ENCODE results near the gene DCAKD. TPM values are rescaled to one million over a fixed set of nuclear protein-coding genes. Genes with fewer than 3 reads are reported as not detected.

The DCAKD gene
- total RNA-seq, 2 experiments from 2014 or later: 11.6 to 12.2 TPM

DNA sequence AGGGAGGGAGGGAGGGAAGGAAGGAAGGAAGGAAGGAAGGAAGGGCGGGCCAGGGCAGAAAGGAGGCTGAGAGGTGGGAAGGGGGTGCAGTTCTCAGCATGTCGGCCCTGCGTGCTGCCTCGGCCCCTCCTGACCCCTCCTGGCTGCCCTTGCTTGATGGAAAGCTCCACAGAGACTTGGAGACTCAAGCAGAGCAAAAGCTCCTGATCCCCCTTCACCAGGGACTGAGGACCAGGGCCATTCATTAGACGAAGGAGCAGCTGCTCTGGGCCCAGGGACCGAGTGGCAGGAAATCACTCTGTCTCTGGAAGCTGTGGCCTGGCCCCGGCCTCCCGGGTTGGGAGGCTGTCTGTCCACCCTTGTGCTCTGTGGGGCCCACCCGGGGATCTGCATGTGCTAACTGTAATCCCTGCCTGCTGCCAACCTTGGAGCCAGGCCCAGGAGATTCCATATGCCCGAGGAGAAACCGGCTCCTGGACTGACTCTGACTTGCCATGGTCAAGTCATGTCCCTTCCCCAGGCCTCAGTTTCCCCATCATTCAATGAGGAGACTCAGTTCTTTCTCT, 55.9 kb downstream of the DCAKD start:
- no peak overlapping the region for H3K4me3 Mint-ChIP-seq
- peaks cover 2% of the 10 kb centered on the region for H3K9me3 Mint-ChIP-seq
- ATAC-seq (ENCODE audit: poor library complexity) (no peak), DNase-seq (no peak)
- Histone ChIP-seq H3K27me3 (ENCODE audit: control insufficient read depth in 1 of 2, insufficient read depth in 2 of 2, low read length in 2 of 2) (peaks cover 0 to 5% of the 10 kb centered on the region in 2 experiments), H3K36me3 (ENCODE audit: insufficient read depth, low read length) (no peaks in the 10 kb centered on the region), H3K27ac (ENCODE audit: low read depth in 1 of 2, low read length in 2 of 2) (no peak overlapping the region), H3K4me1 (ENCODE audit: insufficient read depth, low read length) (no peaks in the 10 kb centered on the region), H3K9me3 (ENCODE audit: control insufficient read depth in 1 of 2, insufficient read depth in 1 of 2, low read length in 2 of 2) (peaks cover 6 to 14% of the 10 kb centered on the region in 2 experiments), H3K4me3 (ENCODE audit: low read length) (no peak overlapping the region)
- no peaks in the 10 kb centered on the region for H3K4me1 Mint-ChIP-seq (ENCODE audit: low read depth)
- TF ChIP-seq, protein P1, sequence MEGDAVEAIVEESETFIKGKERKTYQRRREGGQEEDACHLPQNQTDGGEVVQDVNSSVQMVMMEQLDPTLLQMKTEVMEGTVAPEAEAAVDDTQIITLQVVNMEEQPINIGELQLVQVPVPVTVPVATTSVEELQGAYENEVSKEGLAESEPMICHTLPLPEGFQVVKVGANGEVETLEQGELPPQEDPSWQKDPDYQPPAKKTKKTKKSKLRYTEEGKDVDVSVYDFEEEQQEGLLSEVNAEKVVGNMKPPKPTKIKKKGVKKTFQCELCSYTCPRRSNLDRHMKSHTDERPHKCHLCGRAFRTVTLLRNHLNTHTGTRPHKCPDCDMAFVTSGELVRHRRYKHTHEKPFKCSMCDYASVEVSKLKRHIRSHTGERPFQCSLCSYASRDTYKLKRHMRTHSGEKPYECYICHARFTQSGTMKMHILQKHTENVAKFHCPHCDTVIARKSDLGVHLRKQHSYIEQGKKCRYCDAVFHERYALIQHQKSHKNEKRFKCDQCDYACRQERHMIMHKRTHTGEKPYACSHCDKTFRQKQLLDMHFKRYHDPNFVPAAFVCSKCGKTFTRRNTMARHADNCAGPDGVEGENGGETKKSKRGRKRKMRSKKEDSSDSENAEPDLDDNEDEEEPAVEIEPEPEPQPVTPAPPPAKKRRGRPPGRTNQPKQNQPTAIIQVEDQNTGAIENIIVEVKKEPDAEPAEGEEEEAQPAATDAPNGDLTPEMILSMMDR (IDR thresholded peaks at IDR 0.05): no peak
- H3K27ac Mint-ChIP-seq: no peak overlapping the region
- CTCF ChIA-PET: no interaction called here
- POLR2A ChIA-PET: no interaction called here
- H3K36me3 Mint-ChIP-seq (ENCODE audit: low read depth): no peaks in the 10 kb centered on the region
- intact Hi-C loops (cut with DNase I, micrococcal nuclease): no loop called here
- H3K27me3 Mint-ChIP-seq: peaks cover 9% of the 10 kb centered on the region

DNA sequence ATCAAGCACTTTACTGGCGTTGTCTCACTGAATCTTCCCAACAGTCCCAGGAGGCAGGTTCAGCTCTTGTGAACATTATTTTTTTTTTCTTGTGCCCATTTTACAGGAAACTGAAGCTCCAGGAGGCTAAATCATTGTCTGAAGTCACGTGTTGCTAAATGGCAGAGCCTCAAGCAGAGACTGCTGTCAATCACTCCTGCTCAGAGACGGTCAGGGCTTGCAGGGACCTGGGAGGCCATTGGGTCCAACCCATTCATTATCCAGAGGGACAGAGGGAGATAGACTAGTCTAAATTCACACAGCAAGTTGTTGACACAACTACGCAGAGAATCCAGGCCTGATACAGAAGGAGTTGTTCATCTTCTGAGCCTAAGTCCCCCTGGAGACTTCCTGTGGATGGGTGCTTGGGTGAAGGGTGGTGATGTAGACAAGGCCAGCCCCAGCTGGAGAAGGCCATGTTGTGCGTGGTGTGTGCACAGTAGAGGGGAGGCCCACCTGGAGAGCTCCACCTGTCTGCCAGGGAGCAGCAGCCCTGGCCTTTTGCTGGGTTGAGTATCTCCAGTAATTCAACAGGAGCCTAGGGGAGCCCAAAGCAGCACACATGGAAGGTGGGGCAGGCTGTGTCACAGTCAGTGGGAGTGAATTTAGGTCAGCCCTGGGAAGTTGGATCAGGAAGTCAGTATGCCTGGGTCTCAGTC, 59.0 kb downstream of the DCAKD start:
- CTCF ChIA-PET: no interaction called here
- TF ChIP-seq, protein P1 (IDR thresholded peaks at IDR 0.05): no peak
- intact Hi-C loops (cut with DNase I, micrococcal nuclease): no loop called here

DNA sequence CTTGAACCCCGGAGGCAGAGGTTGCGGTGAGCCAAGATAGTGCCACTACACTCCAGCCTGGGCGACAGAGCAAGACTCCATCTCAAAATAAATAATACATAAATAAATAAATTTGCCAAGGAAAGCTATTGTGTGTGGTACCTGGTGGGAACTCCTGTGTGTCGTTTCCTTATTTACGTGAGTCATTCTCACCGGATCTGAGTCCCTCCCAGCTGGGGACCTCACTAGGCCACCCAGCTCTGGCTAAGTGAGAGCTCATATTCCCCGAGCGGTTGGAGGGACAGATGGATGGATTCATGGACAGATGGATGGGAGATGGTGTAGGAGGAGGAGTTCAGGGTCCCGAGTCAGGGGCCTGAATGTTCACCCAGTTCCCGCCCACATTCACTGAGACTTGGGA, 60.4 kb downstream of the DCAKD start:
- Mint-ChIP-seq H3K4me1 (ENCODE audit: low read depth) (no peaks in the 10 kb centered on the region), H3K4me3 (no peak overlapping the region), H3K9me3 (no peaks in the 10 kb centered on the region), H3K27me3 (peaks cover 36% of the 10 kb centered on the region), H3K36me3 (ENCODE audit: low read depth) (no peaks in the 10 kb centered on the region), H3K27ac (no peak overlapping the region)
- H3K36me3 ChIP-seq (ENCODE audit: insufficient read depth, low read length): no peaks in the 10 kb centered on the region
- ATAC-seq (ENCODE audit: poor library complexity) (no peak), DNase-seq (no peak)
- ChIA-PET CTCF (no interaction called here), POLR2A (interaction anchor here (0.8 kb wide), 1 partner anchor 52 kb away, joined by 3 read pairs; no protein-coding TSS in a partner anchor)
- TF ChIP-seq, protein P1 (IDR thresholded peaks at IDR 0.05): no peak
- no peak overlapping the region for H3K27ac ChIP-seq (ENCODE audit: low read depth in 1 of 2, low read length in 2 of 2)
- H3K4me1 ChIP-seq (ENCODE audit: insufficient read depth, low read length): peaks cover 5% of the 10 kb centered on the region
- H3K9me3 ChIP-seq (ENCODE audit: control insufficient read depth in 1 of 2, insufficient read depth in 1 of 2, low read length in 2 of 2): peaks cover 0 to 9% of the 10 kb centered on the region in 2 experiments
- intact Hi-C loops (cut with DNase I, micrococcal nuclease): no loop called here
- no peak overlapping the region for H3K4me3 ChIP-seq (ENCODE audit: low read length)
- peaks cover 26 to 29% of the 10 kb centered on the region in 2 experiments for H3K27me3 ChIP-seq (ENCODE audit: control insufficient read depth in 1 of 2, insufficient read depth in 2 of 2, low read length in 2 of 2)

More for the DNA sequence above, 59.0 kb downstream of the DCAKD start:
- DNase-seq (no peak), ATAC-seq (ENCODE audit: poor library complexity) (no peak)
- Mint-ChIP-seq H3K4me3 (no peak overlapping the region), H3K36me3 (ENCODE audit: low read depth) (no peaks in the 10 kb centered on the region), H3K4me1 (ENCODE audit: low read depth) (no peaks in the 10 kb centered on the region), H3K27ac (no peak overlapping the region), H3K27me3 (peaks cover 34% of the 10 kb centered on the region), H3K9me3 (no peaks in the 10 kb centered on the region)
- POLR2A ChIA-PET: interaction anchor here (1.0 kb wide), 1 partner anchor 9 kb away, joined by 3 read pairs; no protein-coding TSS in a partner anchor
- no peak overlapping the region for H3K4me3 ChIP-seq (ENCODE audit: low read length)
- H3K27ac ChIP-seq (ENCODE audit: low read depth in 1 of 2, low read length in 2 of 2): no peak overlapping the region
- H3K27me3 ChIP-seq (ENCODE audit: control insufficient read depth in 1 of 2, insufficient read depth in 2 of 2, low read length in 2 of 2): peaks cover 18 to 22% of the 10 kb centered on the region in 2 experiments
- no peaks in the 10 kb centered on the region for H3K36me3 ChIP-seq (ENCODE audit: insufficient read depth, low read length)
- peaks cover 0 to 9% of the 10 kb centered on the region in 2 experiments for H3K9me3 ChIP-seq (ENCODE audit: control insufficient read depth in 1 of 2, insufficient read depth in 1 of 2, low read length in 2 of 2)
- peaks cover 1% of the 10 kb centered on the region for H3K4me1 ChIP-seq (ENCODE audit: insufficient read depth, low read length)

Data from CD4-positive, alpha-beta T cell (primary cell).